Activated T-cell treated with anti-CD3 and anti-CD28 coated beads, Interleukin-2, amount 50 U/mL, for 72 hours (primary cell): ENCODE results near the gene MEX3D. TPM values are rescaled to one million over a fixed set of nuclear protein-coding genes. Genes with fewer than 3 reads are reported as not detected.
"Not testable (repeated sequence)": the region's sequence is repeated elsewhere in the genome, so short reads cannot be mapped to it uniquely, and the experiment has no call there.

Experiments used
- ATAC-seq, 2 donors: fragments of 150-1000 bp; cut with Tn5 transposase; replicated peaks in 1 of 2; 2 replicates each; pipeline ENCODE4 v1.10.0; 2021; ENCODE audit warnings: moderate library complexity in 2 of 2, mild to moderate bottlenecking in 1 of 2
- DNase-seq, 2 donors: peaks; one replicate each; pipeline ENCODE4 v3.0.0; 2021 to 2022; ENCODE audit warnings: mixed read lengths in 1 of 2
- H3K27ac Mint-ChIP-seq: one replicate; pipeline ENCODE4 v1.8.0; 2022; ENCODE audit warnings: mild to moderate bottlenecking, moderate library complexity, mixed read lengths
- H3K27me3 Mint-ChIP-seq: one replicate; pipeline ENCODE4 v1.8.0; 2022; ENCODE audit warnings: low read depth, mixed read lengths
- H3K36me3 Mint-ChIP-seq, 2 donors: one replicate each; pipeline ENCODE4 v1.8.0; 2022; ENCODE audit warnings: mixed read lengths in 2 of 2, mild to moderate bottlenecking in 1 of 2; ENCODE audit not compliant: insufficient read depth in 2 of 2
- H3K4me1 Mint-ChIP-seq: one replicate; pipeline ENCODE4 v1.8.0; 2022; ENCODE audit warnings: low read depth, mixed read lengths
- H3K4me3 Mint-ChIP-seq, 2 donors: one replicate each; pipeline ENCODE4 v1.8.0; 2022; ENCODE audit warnings: mild to moderate bottlenecking in 2 of 2, mixed read lengths in 2 of 2, moderate library complexity in 2 of 2
- H3K9me3 Mint-ChIP-seq, 2 donors: one replicate each; pipeline ENCODE4 v1.8.0; 2022; ENCODE audit warnings: mixed read lengths in 2 of 2
- total RNA-seq, 2 donors: library from RNA; stranded (reverse); gene quantifications; one replicate each; pipeline ENCODE4 v1.2.3, GENCODE V29; 2022

Gene MEX3D
- total RNA-seq, 2 donors from 2014 or later = 6.4 to 6.8 TPM

- H3K27me3 Mint-ChIP-seq = no peaks in the 10 kb centered on the region
Observed at GRCh38 chr19:1558552-1558951, 9.6 kb downstream of the MEX3D start.

DNA sequence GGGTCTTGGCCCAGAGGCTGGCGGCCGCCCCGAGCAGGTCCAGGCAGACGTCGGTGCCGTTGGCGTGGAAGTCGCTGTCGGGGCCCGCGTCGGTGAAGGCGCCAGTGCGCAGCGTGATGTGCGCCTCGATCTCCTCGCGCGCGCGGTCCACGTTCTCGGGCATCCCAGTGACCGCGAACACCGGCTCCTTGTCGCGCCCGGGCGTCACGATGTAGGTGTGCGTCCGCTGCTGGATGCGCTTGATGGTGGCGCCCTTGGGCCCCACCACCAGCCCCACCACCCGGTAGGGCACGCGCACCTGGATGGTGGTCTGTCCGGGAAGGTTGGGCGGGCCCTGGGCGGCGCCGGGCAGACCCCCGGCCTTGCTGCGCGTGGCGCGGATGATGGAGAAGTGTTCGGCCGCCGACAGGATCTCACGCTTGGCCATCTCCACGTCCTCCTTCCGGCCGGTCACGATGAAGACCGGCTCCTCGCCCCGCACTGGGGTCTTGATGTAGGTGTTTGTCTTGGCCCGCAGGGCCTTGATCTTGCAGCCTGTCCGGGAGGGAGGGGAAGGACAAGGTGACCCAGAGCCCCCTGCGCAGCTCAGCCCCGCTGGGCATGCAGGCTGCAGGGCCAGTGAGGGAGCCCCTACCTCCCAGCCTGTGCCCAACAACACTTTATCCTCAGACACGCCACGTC is 11.6 kb downstream of the MEX3D start:
- DNase-seq = no peak
- no peak overlapping the region for H3K4me3 Mint-ChIP-seq

More at GRCh38 chr19:1558552-1558951, 9.6 kb downstream of the MEX3D start:
- H3K27ac Mint-ChIP-seq = no peak overlapping the region
- H3K9me3 Mint-ChIP-seq = no peaks in the 10 kb centered on the region
- no peak overlapping the region for H3K4me3 Mint-ChIP-seq
- H3K4me1 Mint-ChIP-seq = no peaks in the 10 kb centered on the region
- DNase-seq (no peak), ATAC-seq (no peak)
- H3K36me3 Mint-ChIP-seq = no peaks in the 10 kb centered on the region

GRCh38 chr19:1555487-1556389 is 12.4 kb downstream of the MEX3D start:
- Mint-ChIP-seq H3K4me1 (no peaks in the 10 kb centered on the region), H3K27ac (no peak overlapping the region), H3K27me3 (peaks cover 6% of the 10 kb centered on the region), H3K4me3 (no peak overlapping the region), H3K36me3 (no peaks in the 10 kb centered on the region), H3K9me3 (no peaks in the 10 kb centered on the region)
- no peak for ATAC-seq
- DNase-seq = no peak

More for the DNA sequence above, 11.6 kb downstream of the MEX3D start:
- Mint-ChIP-seq H3K4me1 (no peaks in the 10 kb centered on the region), H3K27me3 (peaks cover 6% of the 10 kb centered on the region), H3K9me3 (no peaks in the 10 kb centered on the region), H3K36me3 (no peaks in the 10 kb centered on the region), H3K27ac (no peak overlapping the region)
- ATAC-seq = no peak

DNA sequence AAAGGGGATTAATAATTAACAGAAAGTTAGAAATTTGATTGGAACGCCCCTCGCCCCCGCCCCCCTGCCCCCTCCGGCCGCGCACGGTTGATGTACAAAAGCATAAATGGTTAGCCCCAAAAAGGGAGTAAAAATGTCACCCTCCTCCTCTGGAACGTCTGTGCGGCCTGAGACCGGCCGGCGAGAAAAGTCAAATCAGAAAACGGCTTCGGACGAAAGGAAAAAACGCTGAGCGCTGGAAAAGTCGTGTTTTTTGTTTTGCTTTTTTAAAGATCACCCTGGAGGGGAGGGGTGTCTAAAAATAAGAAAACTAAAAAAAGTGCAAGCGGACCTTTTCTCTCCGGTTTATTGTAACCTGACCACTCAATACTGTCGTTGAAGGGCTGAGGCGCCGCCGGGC is 13.2 kb downstream of the MEX3D start:
- no peak overlapping the region for H3K4me3 Mint-ChIP-seq
- no peak overlapping the region for H3K27ac Mint-ChIP-seq
- ATAC-seq (no peak), DNase-seq (no peak)
- no peaks in the 10 kb centered on the region for H3K4me1 Mint-ChIP-seq
- H3K9me3 Mint-ChIP-seq = peaks cover 0 to 2% of the 10 kb centered on the region in 2 donors
- peaks cover 6% of the 10 kb centered on the region for H3K27me3 Mint-ChIP-seq
- H3K36me3 Mint-ChIP-seq = no peaks in the 10 kb centered on the region

DNA sequence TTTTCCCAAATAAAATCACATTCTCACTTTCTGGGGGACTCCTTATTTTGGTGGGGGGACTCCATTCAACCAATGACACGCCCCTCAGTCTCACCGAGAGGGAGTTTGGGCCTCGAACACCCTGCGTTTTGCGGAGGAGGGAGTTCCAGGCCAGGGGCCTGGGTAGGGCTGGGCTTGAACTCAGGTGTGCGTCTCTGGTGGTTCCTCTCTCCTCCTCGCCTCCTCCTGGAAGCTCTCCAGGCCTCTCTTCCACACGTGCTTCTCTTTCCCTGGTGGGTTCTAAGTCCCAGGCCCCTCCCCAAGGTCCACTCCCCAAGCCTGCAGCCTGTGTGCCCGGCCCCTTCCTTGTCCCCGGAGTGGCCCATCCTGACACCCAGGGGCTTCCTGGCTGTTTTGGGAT is 14.7 kb downstream of the MEX3D start:
- H3K4me3 Mint-ChIP-seq = no peak overlapping the region
- H3K27me3 Mint-ChIP-seq = peaks cover 6% of the 10 kb centered on the region
- peaks cover 0 to 2% of the 10 kb centered on the region in 2 donors for H3K9me3 Mint-ChIP-seq
- no peaks in the 10 kb centered on the region for H3K36me3 Mint-ChIP-seq
- H3K27ac Mint-ChIP-seq = no peak overlapping the region
- DNase-seq (no peak), ATAC-seq (no peak)
- H3K4me1 Mint-ChIP-seq = no peaks in the 10 kb centered on the region

GRCh38 chr19:1551068-1552040 is 16.8 kb downstream of the MEX3D start:
- H3K9me3 Mint-ChIP-seq = peaks cover 0 to 2% of the 10 kb centered on the region in 2 donors
- H3K36me3 Mint-ChIP-seq = no peaks in the 10 kb centered on the region
- H3K27ac Mint-ChIP-seq = no peak overlapping the region
- DNase-seq (no peak), ATAC-seq (no peak)
- H3K4me3 Mint-ChIP-seq = no peak overlapping the region
- peaks cover 6% of the 10 kb centered on the region for H3K27me3 Mint-ChIP-seq
- no peaks in the 10 kb centered on the region for H3K4me1 Mint-ChIP-seq

GRCh38 chr19:1549332-1549945 is 18.7 kb downstream of the MEX3D start:
- Mint-ChIP-seq H3K4me1 (no peaks in the 10 kb centered on the region), H3K9me3 (peaks cover 0 to 2% of the 10 kb centered on the region in 2 donors), H3K4me3 (no peak overlapping the region), H3K27ac (no peak overlapping the region), H3K36me3 (no peaks in the 10 kb centered on the region), H3K27me3 (peaks cover 6% of the 10 kb centered on the region)
- DNase-seq = no peak
- ATAC-seq = no peak

DNA sequence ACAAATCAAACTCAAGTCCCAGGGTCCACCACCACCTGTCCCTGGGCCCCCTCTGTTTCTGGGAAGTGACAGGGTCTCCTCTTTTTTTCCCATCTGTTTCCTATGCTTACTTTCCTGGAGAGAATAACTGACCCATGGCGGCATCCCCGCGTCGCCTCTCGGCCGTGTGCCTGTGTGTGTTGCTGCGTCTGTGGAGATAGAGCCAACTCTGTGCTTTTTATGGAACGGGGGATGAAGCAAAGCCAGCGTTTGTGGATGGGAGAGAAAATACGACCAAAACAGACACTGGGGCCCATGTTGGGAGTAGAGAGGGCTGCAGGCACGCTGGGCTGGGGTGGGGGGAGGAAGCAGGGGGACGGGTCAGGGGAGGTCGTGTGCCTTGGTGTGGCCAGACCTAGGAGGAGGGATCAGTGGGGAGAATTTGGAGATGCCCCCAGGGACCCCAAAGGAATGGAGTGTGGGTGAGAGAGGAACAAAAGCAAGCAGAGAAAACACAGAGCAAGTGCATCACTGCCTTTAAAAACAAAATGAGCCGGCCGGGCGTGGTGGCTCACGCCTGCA is 27.7 kb downstream of the MEX3D start:
- Mint-ChIP-seq H3K36me3 (no peaks in the 10 kb centered on the region), H3K4me1 (no peaks in the 10 kb centered on the region), H3K9me3 (no peaks in the 10 kb centered on the region), H3K27me3 (peaks cover 20% of the 10 kb centered on the region), H3K27ac (no peak overlapping the region), H3K4me3 (no peak overlapping the region)
- no peak for DNase-seq
- no peak for ATAC-seq

GRCh38 chr19:1539749-1540148 is 28.4 kb downstream of the MEX3D start:
- not testable (repeated sequence) for DNase-seq, H3K27ac Mint-ChIP-seq, H3K4me1 Mint-ChIP-seq, ATAC-seq, H3K36me3 Mint-ChIP-seq, H3K9me3 Mint-ChIP-seq, H3K4me3 Mint-ChIP-seq
- peaks cover 20% of the 10 kb centered on the region for H3K27me3 Mint-ChIP-seq

- Mint-ChIP-seq H3K4me3 (no peak overlapping the region), H3K27ac (no peak overlapping the region), H3K27me3 (peaks cover 20% of the 10 kb centered on the region), H3K36me3 (no peaks in the 10 kb centered on the region), H3K9me3 (no peaks in the 10 kb centered on the region), H3K4me1 (no peaks in the 10 kb centered on the region)
- DNase-seq = no peak
- ATAC-seq = no peak
Observed at GRCh38 chr19:1538978-1539377, 29.1 kb downstream of the MEX3D start.

- H3K36me3 Mint-ChIP-seq, H3K4me3 Mint-ChIP-seq, H3K4me1 Mint-ChIP-seq, H3K27ac Mint-ChIP-seq, ATAC-seq, H3K9me3 Mint-ChIP-seq, DNase-seq, H3K27me3 Mint-ChIP-seq: not testable (repeated sequence)
Observed at GRCh38 chr19:1535699-1536098, 32.4 kb downstream of the MEX3D start.

GRCh38 chr19:1534972-1535371 is 33.2 kb downstream of the MEX3D start:
- Mint-ChIP-seq H3K4me1 (no peaks in the 10 kb centered on the region), H3K27me3 (no peaks in the 10 kb centered on the region), H3K9me3 (no peaks in the 10 kb centered on the region), H3K4me3 (no peak overlapping the region), H3K36me3 (no peaks in the 10 kb centered on the region), H3K27ac (no peak overlapping the region)
- ATAC-seq (no peak), DNase-seq (no peak)
